GM10266 (cell line): ENCODE data around the gene PSMB5.

Source experiments
- DNase-seq: peaks from one replicate; pipeline ENCODE4 v3.0.0; 2012; ENCODE audit errors: extremely low spot score
- CTCF ChIP-seq: IDR thresholded peaks from 2 replicates; pipeline ENCODE4 v1.5.1; 2012; ENCODE audit warnings: mild to moderate bottlenecking, low read depth; ENCODE audit not compliant: control insufficient read depth, insufficient read depth; ENCODE audit errors: missing control alignments

The PSMB5 gene

GRCh38 chr14:22978487-22978837 is 56.2 kb downstream of the PSMB5 start:
- TF ChIP-seq CTCF = no peak
- DNase-seq = no peak

- no peak for DNase-seq
- TF ChIP-seq CTCF = no peak
Measured at GRCh38 chr14:22977684-22978486, 56.8 kb downstream of the PSMB5 start.

GRCh38 chr14:22977434-22977683 is 57.3 kb downstream of the PSMB5 start:
- TF ChIP-seq CTCF = no peak
- DNase-seq = no peak

GRCh38 chr14:22976620-22977433 is 57.9 kb downstream of the PSMB5 start:
- no peak for DNase-seq
- TF ChIP-seq CTCF = no peak
